Epithelial cell of proximal tubule (primary cell): Measurements from ENCODE around the gene ZNF280D. TPM values are rescaled to one million over a fixed set of nuclear protein-coding genes. Genes with fewer than 3 reads are reported as not detected.

Experiments used
- DNase-seq: peaks from one replicate; pipeline ENCODE4 v3.0.0-alpha.2; 2011; ENCODE audit warnings: low read depth
- H3K4me3 ChIP-seq: 2 replicates; pipeline ENCODE4 v1.5.1; 2011; ENCODE audit warnings: low read depth, mild to moderate bottlenecking, low read length
- CTCF ChIP-seq: conservative IDR thresholded peaks from 2 replicates; pipeline ENCODE4 v1.5.1; 2012; ENCODE audit warnings: low read depth, mild to moderate bottlenecking, low read length
- total RNA-seq: library from RNA; depleted of rRNA; stranded (reverse); fragments of >200 nt; gene quantifications from 2 replicates; pipeline ENCODE4 v1.2.3, GENCODE V29; 2015

The ZNF280D gene
- total RNA-seq, 1 donor from 2014 or later = 8.0 TPM

DNA sequence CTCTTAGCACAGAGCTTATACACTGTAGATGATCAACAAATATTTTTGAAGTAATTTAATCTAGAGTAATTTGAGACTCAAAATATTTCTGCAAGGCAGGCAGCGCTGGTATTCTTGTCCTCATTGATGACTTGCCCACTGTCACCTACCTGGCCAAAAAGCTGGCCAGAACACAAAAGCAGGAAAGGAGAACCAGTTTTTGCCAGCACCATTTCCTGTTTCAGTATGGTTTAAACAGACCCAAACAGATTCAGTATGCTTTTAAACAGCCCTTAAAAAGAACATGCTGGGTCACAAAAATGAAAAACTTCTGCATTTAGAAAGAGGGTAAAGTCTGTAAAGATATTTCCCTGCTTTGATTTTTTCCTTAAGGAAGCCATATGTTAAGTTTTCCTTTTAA, 42.3 kb upstream of the ZNF280D start:
- no peak overlapping the region for H3K4me3 ChIP-seq
- no peak for TF ChIP-seq CTCF
- no peak for DNase-seq

GRCh38 chr15:56774356-56774755, 41.0 kb upstream of the ZNF280D start:
- TF ChIP-seq CTCF = no peak
- no peak for DNase-seq

DNA sequence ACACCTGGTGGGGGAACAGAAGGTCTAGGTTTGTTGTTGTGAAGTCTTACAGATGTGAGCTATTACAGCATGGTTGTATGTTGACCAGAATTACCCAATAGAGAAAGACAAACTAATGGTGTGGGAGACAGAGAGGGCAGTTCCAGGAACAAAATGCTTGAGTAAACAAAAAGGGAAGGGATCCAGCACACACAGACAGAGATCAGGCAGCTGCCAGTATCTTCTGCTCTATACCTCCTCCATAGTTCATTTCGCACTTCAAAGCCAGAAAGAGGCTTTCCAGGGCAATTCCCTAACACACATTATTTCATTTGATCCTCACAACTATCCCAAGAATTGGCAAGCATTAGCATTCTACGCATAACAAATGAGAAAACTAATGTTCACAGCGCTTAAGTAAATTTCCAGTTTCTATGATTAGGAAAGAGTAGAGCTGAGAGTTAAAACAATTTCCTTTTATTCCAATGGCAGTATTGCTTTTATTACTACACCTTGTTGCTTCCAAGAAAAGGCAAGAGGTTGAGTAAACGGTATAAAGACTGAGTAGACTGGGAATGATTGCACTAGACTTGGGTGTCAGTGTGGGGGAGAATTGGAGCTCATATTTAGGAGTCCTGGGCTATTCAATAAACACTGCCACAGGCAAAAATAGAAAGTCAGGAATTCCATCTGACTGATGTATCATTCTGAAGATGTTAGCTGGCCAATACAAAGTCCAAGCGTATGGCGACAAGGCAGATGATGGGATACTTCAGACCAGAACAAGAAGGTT, 39.7 kb upstream of the ZNF280D start:
- TF ChIP-seq CTCF = no peak
- no peak overlapping the region for H3K4me3 ChIP-seq
- peak; percentile 9 for DNase-seq

More at GRCh38 chr15:56774356-56774755, 41.0 kb upstream of the ZNF280D start:
- no peak overlapping the region for H3K4me3 ChIP-seq

- no peak for TF ChIP-seq CTCF
- no peak for DNase-seq
- H3K4me3 ChIP-seq = no peak overlapping the region
These were observed 36.9 kb upstream of the ZNF280D start for GRCh38 chr15:56770173-56770572.

GRCh38 chr15:56767315-56767714, 34.0 kb upstream of the ZNF280D start:
- no peak for TF ChIP-seq CTCF
- H3K4me3 ChIP-seq = no peak overlapping the region
- DNase-seq = no peak

DNA sequence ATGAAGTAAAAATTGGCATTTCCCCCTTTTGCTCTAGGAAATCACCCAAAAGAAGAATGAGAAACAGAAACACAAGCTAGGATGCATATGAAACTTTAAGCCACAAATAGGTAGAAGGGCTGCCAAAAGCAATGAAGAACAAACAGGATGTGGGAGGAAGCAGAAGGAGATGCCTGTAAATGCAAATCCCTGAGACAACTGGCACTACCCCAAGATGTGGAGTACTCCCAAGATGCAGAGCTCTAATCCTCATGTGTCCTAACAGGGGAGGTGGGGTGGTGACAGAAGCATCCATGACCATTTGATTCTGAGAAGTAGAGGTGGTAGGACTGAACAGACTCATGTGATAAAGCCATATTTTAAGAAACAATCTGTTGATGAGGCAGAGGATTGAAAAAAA, 31.9 kb upstream of the ZNF280D start:
- TF ChIP-seq CTCF = no peak
- no peak for DNase-seq
- H3K4me3 ChIP-seq = no peak overlapping the region

GRCh38 chr15:56763141-56763895, 30.0 kb upstream of the ZNF280D start:
- DNase-seq = no peak
- no peak for TF ChIP-seq CTCF
- no peak overlapping the region for H3K4me3 ChIP-seq
